Spleen (tissue), 3 donors: Measurements from ENCODE around the gene CASP2.

Experiments used
- POLR2A ChIP-seq, 3 donors: fragments of 450-650 bp; IDR thresholded peaks; one replicate each; pipeline ENCODE4 v1.5.1; 2017; ENCODE audit warnings: antibody characterized with exemption in 3 of 3, mild to moderate bottlenecking in 1 of 3
- POLR2AphosphoS5 ChIP-seq, 3 donors: sonication (generic); formaldehyde crosslinking; IDR thresholded peaks; one replicate each; pipeline ENCODE4 v1.5.1; 2017; ENCODE audit warnings: antibody characterized with exemption in 3 of 3

GRCh38 chr7:143303733-143304132 lies 15.6 kb downstream of the CASP2 start:
- no peak for TF ChIP-seq POLR2A (IDR thresholded peaks at IDR 0.05)
- TF ChIP-seq POLR2AphosphoS5 (IDR thresholded peaks at IDR 0.05): no peak
